Activated gamma-delta T cell treated with Interleukin-2 at 50 U/mL for 16 hours (primary cell): ENCODE results near the gene TDRD6.
"Not testable (repeated sequence)": the region's sequence is repeated elsewhere in the genome, so short reads cannot be mapped to it uniquely, and the experiment has no call there.

Experiments
- DNase-seq: peaks from one replicate; pipeline ENCODE4 v3.0.0-alpha.2; 2020

The TDRD6 gene

DNA sequence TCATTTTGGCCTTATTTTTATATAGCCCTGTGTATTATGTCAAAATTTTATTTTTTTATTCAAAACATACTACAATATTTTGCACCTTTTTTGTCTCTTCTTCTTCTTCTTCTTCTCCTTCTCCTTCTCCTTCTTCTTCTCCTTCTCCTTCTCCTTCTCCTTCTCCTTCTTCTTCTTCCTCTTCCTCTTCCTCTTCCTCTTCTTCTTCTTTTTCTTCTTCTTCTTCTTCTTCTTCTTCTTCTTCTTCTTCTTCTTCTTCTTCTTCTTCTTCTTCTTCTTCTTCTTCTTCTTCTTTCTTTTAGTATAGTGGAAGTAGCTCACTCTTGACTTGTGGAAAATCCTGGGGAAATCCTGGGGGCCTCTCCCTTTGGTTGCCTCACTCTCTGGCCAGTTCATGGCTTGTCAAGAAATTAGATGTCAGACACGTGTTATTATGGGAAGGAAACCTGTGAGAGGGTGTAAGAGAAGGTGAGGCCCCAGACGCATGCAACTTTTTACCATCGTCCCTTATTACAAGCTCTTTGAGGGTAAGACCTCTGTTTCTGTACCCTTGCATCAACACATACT, 56.6 kb downstream of the TDRD6 start:
- DNase-seq = not testable (repeated sequence)

DNA sequence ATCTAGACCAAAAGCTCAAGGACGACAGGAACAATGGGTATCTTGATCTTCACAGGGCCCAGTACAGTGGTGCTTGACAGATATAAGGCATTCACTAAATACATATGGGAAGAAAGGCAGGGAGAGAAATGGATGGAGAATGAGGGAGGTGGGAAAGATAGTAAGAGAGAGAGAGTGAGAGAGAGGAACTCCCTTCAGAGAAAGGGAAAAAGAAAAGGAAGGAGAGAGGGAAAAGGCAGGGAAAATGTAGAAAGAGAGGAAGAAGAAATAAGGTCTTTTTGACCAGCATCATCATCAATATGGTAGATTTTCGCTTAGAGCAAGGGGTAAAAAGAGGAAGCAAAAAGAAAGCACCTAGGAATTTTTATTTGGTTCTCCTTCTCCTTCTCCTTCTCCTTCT, 58.3 kb downstream of the TDRD6 start:
- no peak for DNase-seq

DNA sequence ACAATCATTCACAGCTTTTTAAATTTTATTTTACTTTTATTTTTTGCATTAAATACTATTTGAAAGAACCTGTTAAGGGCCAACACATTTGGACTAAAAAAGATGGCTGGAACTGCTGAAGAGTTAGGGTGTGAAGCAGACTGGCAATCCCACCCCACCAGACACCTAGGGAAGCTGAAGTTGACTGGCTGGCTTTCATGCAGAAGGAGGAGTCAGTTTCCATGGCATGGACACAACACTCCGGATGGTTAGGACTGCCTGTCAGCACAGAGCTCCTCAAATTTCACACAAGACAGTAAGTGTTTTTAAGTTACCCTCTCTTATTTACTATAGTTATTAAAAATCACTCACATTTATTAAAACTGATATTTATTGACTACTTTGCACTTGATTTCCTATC, 59.0 kb downstream of the TDRD6 start, which contains the start of gene ANKRD66:
Gene ANKRD66 (plus strand): TSS at position 238 of the 400 bp plus-strand sequence. CDS start 5,016 bp downstream, outside the sequence.
- no peak for DNase-seq

DNA sequence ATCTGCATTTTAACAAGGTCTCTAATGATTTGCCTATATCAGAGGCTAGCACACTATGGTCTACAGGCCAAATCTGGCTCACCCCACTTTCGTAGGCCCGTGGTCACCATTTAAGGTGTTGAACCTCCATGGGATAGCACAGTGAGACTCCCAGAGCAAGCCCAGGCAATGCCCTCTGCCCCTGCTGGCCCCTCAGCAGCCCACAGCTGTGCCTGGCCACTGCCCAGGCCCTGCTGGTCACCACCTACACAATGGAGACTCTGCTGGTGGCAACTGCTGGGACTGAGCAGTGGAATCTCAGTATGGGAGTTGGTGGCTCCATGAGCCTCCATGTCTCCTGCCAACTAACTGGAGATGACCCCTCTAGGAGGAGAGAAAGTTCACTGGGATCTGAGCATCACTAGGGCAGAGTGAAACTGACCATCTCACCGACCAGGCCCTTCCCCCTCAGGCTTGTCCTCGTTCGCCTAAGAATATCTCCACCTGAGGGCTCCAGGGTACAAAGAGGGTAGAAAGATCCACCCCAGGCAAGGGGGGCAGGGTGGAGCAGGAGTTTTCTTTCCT, 61.3 kb downstream of the TDRD6 start:
- DNase-seq = no peak

DNA sequence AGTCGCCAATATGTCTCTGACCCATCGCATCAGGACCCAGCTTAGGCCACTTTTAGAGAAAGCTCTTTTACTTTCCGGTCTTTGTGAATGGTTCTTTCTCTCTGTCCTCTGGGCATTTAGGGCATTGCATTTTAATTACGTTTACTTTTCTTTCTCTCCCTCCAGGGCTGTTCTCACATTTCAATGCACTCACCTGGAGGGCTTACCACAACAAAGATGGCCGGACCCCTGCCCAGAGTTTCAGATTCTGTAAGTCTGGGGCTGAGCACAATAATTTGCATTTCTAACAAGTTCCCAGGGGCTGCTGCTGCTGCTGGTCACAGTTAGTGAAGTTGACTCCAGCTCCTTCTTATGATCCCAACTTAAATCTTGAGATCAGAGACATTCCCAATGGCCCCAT, 62.0 kb downstream of the TDRD6 start:
- DNase-seq = no peak

DNA sequence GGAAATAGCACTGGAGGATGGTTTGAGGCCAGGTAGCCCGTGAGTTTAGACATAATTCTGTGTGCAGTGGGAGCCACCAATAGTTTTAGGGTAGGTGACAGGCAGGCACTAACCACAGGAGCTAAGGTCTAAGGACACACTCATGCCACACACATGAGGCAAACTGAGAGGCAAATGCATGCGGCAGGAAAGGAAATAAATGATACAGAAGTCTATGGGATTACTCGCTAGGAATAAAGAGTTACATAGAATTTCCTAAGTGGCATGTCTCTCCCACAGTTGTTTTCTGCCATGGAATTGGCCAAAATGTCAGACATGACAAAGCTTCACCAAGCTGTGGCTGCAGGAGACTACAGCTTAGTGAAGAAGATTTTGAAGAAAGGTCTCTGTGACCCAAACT, 64.0 kb downstream of the TDRD6 start:
- DNase-seq = no peak
